ENCODE measurements around the gene TTBK2.
"Not testable (repeated sequence)": the region's sequence is repeated elsewhere in the genome, so short reads cannot be mapped to it uniquely, and the experiment has no call there.

The TTBK2 gene

GRCh38 chr15:42920519-42921341 lies at the start of gene TTBK2:
TSS of gene TTBK2 (minus strand) at chr15:42920778. CDS start at chr15:42878617, 42,161 bp downstream.
- DNase-seq, result peak; percentile 99

GRCh38 chr15:42964476-42964875 lies 43.9 kb upstream of the TTBK2 start:
- no peak for DNase-seq

DNA sequence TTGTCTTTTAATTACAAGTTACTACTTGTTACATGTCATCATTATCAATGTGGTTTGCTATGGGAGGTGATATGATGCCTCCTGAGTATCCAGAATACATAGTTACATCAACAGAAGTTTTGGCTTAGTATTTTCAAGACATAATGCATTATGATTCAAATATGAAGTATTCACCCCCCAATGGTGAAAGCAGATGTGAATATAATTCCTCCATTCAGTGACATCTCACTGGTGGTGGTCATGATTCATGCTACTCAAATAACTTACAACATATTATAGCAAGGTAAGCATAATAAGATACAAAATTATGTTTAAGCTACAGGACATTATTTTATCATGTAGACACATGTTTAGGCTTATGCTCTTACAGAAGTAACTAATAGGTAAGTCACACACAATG lies 34.9 kb upstream of the TTBK2 start:
- DNase-seq, result peak; percentile 65

- DNase-seq, result no peak
Observed at GRCh38 chr15:42954291-42954690, 33.7 kb upstream of the TTBK2 start.

DNA sequence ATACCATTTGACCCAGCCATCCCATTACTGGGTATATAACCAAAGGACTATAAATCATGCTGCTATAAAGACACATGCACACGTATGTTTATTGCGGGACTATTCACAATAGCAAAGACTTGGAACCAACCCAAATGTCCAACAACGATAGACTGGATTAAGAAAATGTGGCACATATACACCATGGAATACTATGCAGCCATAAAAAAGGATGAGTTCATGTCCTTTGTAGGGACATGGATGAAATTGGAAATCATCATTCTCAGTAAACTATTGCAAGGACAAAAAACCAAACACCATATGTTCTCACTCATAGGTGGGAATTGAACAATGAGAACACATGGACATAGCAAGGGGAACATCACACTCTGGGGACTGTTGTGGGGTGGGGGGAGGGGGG lies 28.3 kb upstream of the TTBK2 start:
- not testable (repeated sequence) for DNase-seq

DNA sequence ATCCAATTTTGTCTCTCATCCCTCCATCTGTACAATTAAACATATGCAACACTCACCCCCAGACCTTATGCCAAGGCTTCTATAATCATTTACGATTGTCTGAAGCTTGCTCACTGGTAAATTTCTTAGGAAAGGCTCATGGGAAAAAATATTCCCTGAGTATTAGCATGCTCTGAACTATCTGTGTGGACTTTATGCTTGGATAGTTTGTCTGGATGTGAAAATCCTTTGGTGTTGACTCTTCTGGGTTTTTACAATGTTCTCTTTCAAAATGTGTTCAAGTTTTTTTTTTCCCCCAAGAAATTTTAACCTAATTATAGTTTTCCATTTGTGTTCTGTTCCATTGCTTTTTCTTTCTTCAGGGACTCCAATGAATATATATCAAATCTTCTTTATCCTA lies 19.9 kb upstream of the TTBK2 start:
- no peak for DNase-seq

GRCh38 chr15:42939841-42940240 lies 19.3 kb upstream of the TTBK2 start:
- DNase-seq, result no peak

DNA sequence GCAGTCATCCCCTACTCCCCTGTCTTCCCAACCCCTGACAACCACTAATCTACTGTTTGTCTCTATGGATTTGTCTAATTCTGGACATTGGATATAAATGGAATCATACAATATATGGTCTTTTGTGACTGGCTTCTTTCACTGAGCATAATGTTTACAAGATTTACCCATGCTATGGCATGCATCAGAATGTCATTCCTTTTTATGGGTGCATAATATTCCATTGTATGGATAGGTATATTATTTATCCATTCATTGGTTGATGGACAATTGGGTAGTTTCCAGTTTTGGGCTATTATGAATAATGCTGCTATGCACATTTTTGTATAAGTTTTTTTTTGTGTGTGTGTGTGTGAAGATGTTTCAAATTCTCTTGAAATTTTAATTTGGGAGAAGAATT lies 16.6 kb upstream of the TTBK2 start:
- no peak for DNase-seq

DNA sequence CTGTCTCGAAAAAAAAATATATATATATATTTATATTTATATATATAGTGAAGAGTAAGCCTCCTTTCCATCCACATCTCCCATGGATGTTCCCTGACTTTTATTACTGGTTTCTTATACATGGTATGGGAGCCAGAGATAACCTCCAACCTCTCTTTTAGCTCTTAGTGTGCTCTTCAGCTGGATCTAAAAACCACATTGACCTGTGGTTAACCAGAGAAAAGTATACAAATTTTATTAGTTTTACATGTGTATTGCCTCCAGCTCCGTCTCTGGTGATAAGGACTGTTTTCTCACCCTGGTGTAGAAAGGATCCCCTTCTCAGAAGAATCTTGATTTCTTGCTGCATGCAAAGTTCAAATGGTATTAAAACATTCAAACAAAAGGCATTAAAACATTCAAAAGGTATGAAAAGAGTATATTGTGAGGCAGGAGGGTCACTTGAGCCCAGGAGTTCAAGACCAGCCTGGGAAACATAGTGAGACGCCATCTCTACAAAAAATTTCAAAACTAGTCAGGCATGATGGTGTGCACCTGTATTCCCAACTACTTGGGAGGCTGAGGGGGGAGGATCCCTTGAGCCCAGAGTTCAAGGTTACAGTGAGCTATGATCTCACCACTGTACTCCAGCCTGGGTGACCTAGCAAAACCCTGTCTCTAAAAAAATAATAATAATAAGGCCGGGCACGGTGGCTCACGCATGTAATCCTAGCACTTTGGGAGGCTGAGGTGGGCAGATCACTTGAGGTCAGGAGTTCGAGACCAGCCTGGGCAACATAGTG lies 13.5 kb upstream of the TTBK2 start:
- no peak for DNase-seq

- no peak for DNase-seq
Observed at GRCh38 chr15:42932833-42933515, 12.4 kb upstream of the TTBK2 start.

- no peak for DNase-seq
Observed at GRCh38 chr15:42931702-42932486, 11.3 kb upstream of the TTBK2 start.

DNA sequence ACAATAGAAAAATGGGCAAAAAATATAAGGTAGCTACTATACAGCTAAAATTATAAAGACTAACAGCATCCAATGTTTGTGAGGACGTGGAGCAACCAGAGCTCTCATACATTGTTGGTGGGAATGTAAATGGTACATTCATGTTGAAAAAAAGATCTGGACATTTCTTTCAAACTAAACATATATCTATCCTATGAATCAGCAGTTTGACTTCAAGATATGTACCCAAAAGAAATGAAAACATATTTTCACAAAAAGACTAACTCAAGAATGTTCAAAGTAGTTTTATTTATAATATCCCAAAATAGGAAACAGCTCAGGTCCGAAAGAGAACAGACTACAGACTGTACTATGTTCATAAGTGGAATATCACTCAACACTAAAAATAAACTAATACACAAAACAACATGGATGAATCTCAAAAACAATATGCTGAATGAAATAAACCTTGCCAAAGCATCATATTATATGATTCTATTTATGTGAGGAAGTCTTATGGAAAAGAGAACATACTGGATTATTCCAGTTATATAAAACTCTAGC lies 8.8 kb upstream of the TTBK2 start:
- DNase-seq, result no peak

- peak; percentile 48 for DNase-seq
Observed at GRCh38 chr15:42921342-42921731, 759 bp upstream of the TTBK2 start.

DNA sequence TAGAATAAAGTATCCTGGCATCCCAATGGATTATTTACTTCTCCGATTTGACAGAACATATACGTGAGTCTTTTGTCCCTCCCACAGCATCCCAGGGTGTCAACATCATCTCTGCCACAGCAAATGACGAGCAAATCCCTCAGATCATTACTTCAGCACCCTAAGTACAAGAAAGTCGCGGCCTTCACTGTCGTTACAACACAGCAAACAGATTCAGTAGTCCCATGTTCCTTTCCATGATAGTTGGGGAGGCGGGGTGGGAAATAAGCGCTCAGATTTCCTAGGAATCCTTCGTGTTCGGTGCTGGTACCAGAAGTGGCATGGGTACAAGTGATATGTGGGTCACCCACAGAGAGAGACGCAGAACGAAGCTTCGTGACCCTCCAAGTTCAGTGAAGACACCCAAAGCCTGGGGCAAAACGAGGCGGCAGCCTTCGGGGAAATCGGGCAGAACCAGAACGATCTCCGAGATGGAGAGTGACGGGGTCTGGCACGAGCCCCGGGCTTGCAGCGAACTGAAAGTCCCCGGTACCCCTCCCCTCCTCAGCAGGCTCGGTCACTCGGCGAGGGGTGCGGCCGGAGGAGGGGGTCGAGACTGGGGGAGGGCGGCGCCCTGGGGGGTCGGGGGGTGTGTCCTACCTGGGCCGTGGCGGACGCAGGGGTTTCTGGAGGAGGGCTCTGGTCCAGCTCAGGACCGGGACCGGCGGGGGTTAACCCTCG lies 619 bp downstream of the TTBK2 start:
- DNase-seq, result peak; percentile 52

- DNase-seq, result no peak
Observed at GRCh38 chr15:42919308-42919707, 1.3 kb downstream of the TTBK2 start.

DNA sequence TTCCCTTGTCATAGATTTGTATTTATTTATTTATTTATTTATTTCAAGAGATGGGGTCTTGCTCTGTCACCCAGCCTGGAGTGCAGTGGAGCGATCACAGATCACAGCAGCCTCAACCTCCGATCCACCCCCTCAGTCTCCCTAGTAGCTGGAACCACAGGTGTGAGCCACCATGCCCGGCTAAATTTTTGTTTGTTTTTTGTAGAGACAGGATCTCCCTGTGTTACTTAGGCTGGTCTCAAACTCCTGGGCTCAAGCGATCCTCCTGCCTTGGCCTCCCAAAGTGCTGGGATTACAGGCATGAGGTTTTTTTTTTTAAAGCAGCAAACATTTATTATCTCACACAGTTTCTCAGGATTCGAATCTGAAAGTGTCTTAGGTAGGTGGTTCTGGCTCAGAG lies 2.5 kb downstream of the TTBK2 start:
- no peak for DNase-seq

DNA sequence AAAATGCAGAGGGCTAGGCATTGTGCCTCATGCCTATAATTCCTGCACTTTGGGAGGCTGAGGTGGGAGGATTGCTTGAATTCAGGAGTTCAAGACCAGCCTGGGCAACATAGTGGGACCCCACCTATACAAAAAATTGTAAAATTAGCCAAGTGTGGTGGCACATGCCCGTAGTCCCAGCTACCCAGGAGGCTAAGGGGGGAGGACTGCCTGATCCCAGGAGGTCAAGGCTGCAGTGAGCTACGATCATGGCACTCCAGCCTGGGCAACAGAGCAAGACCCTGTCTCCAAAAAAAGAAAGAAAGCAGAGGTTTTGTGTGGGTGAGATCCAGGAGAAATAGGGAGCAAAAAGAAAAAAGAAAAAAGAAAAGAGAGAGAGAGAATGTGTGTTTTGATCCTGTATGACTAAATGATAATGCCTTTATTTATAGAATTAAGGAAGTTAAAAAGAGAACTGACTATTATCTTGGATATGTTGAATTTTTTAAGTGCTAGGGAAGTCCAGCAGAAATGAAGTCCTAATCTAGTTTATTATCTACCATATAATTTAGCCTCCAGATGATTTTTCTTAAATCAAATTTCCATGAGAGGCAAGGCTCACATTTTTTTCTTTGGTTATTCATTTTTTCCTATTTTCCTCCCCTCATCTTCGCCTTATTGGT lies 4.8 kb downstream of the TTBK2 start:
- no peak for DNase-seq

GRCh38 chr15:42914728-42915497 lies 5.7 kb downstream of the TTBK2 start:
- no peak for DNase-seq

DNA sequence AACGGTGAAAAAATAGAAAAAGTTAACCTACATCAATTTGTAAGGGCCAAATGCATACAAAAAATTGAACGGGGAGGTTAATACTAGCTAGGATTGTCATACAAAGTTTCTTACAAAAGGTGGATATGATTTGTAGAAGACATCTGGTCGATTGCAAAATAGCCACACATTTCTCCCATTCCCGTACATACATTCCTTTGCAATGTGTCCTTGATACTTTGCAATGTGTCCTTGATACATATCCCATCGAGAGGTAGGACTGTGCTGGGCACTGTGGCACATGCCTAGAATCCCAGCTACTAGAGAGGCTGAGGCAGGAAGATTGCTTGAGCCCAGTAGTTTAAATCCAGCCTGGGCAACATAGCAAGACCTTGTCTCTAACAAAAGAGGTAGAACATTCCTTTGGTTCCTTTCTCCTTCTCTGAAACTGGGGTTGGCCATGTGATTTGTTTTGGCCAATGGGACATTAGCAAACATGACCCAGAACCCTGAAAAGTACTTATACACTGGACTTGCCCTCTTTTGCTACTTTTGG lies 9.5 kb downstream of the TTBK2 start:
- DNase-seq, result peak; percentile 64

DNA sequence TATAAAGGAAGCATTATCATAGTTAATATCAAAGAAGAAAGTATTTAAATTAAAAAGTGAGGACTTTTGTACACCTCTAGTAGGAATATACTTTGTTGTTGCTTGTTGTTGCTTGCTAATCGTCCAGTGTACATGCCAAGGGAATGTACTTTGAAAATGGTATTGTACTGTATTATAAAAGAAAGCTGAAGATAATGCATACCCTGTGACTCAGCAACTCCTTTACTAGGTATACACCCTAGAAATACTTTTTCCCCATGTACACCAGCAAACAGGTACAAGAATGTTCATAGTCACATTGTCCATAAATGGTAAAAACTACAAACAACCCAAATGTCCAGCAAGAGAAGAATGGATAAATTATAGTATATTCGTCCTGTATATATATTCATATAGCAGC lies 12.0 kb downstream of the TTBK2 start:
- DNase-seq, result no peak

Data from EL (cell line).